ENCODE results near the gene RAPGEF4. TPM values are rescaled to one million over a fixed set of nuclear protein-coding genes. Genes with fewer than 3 reads are reported as not detected.

Gene RAPGEF4
- total and polyA plus RNA-seq, 4 donors: 6.4 to 33.5 (median 8.6) TPM

GRCh38 chr2:172821370-172822338, 86.0 kb downstream of the RAPGEF4 start:
- WGBS, 2 donors: 60 to 65% methylated on average over 7 of the region's 7 CpGs
- no peak overlapping the region for H3K27ac ChIP-seq (ENCODE audit: low read depth in 1 of 2, low read length in 1 of 2)
- H3K4me3 ChIP-seq: peak overlapping the region; percentile 18
- no peaks in the 10 kb centered on the region for H3K27me3 ChIP-seq (ENCODE audit: control insufficient read depth in 3 of 3, insufficient read depth in 3 of 3, low read length in 2 of 3)
- DNase-seq (peak in 2 of 3 donors; percentile 11 to 28), ATAC-seq (ENCODE audit: insufficient read depth, low FRiP score) (no peak)
- no peaks in the 10 kb centered on the region for H3K36me3 ChIP-seq (ENCODE audit: control insufficient read depth in 4 of 4, insufficient read depth in 4 of 4, low read length in 4 of 4)
- peaks cover 0 to 4% (median 0%) of the 10 kb centered on the region in 5 donors for H3K4me1 ChIP-seq (ENCODE audit: control insufficient read depth in 5 of 5, insufficient read depth in 5 of 5, low read length in 5 of 5)
- H3K9me3 ChIP-seq (ENCODE audit: control insufficient read depth in 4 of 4, insufficient read depth in 3 of 4, low read length in 3 of 4): no peaks in the 10 kb centered on the region
- TF ChIP-seq, protein P1, sequence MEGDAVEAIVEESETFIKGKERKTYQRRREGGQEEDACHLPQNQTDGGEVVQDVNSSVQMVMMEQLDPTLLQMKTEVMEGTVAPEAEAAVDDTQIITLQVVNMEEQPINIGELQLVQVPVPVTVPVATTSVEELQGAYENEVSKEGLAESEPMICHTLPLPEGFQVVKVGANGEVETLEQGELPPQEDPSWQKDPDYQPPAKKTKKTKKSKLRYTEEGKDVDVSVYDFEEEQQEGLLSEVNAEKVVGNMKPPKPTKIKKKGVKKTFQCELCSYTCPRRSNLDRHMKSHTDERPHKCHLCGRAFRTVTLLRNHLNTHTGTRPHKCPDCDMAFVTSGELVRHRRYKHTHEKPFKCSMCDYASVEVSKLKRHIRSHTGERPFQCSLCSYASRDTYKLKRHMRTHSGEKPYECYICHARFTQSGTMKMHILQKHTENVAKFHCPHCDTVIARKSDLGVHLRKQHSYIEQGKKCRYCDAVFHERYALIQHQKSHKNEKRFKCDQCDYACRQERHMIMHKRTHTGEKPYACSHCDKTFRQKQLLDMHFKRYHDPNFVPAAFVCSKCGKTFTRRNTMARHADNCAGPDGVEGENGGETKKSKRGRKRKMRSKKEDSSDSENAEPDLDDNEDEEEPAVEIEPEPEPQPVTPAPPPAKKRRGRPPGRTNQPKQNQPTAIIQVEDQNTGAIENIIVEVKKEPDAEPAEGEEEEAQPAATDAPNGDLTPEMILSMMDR (IDR thresholded peaks at IDR 0.05; ENCODE audit: control extremely low read depth, extremely low read depth): no peak
- no peak overlapping the region for H3K9ac ChIP-seq (ENCODE audit: insufficient read depth in 1 of 2, low read length in 2 of 2)

- DNase-seq (no peak), ATAC-seq (ENCODE audit: insufficient read depth, low FRiP score) (no peak)
- Histone ChIP-seq H3K36me3 (ENCODE audit: control insufficient read depth in 4 of 4, insufficient read depth in 4 of 4, low read length in 4 of 4) (no peaks in the 10 kb centered on the region), H3K4me3 (peak overlapping the region; percentile 46), H3K4me1 (ENCODE audit: control insufficient read depth in 5 of 5, insufficient read depth in 5 of 5, low read length in 5 of 5) (peaks cover 0 to 4% (median 0%) of the 10 kb centered on the region in 5 donors), H3K27ac (ENCODE audit: low read depth in 1 of 2, low read length in 1 of 2) (peak overlapping the region in 1 of 2 donors; percentile 79), H3K27me3 (ENCODE audit: control insufficient read depth in 3 of 3, insufficient read depth in 3 of 3, low read length in 2 of 3) (no peaks in the 10 kb centered on the region), H3K9me3 (ENCODE audit: control insufficient read depth in 4 of 4, insufficient read depth in 3 of 4, low read length in 3 of 4) (no peaks in the 10 kb centered on the region), H3K9ac (ENCODE audit: insufficient read depth in 1 of 2, low read length in 2 of 2) (no peak overlapping the region)
- TF ChIP-seq, protein P1 (IDR thresholded peaks at IDR 0.05; ENCODE audit: control extremely low read depth, extremely low read depth): no peak
- 69 to 84% methylated on average over 6 of the region's 6 CpGs for whole genome bisulfite sequencing, 2 donors
These were observed 86.9 kb downstream of the RAPGEF4 start for GRCh38 chr2:172822585-172822984.

GRCh38 chr2:172823261-172823850, 87.7 kb downstream of the RAPGEF4 start:
- Histone ChIP-seq H3K36me3 (ENCODE audit: control insufficient read depth in 4 of 4, insufficient read depth in 4 of 4, low read length in 4 of 4) (no peaks in the 10 kb centered on the region), H3K27me3 (ENCODE audit: control insufficient read depth in 3 of 3, insufficient read depth in 3 of 3, low read length in 2 of 3) (no peaks in the 10 kb centered on the region), H3K9ac (ENCODE audit: insufficient read depth in 1 of 2, low read length in 2 of 2) (no peak overlapping the region), H3K4me1 (ENCODE audit: control insufficient read depth in 5 of 5, insufficient read depth in 5 of 5, low read length in 5 of 5) (peaks cover 0 to 4% (median 0%) of the 10 kb centered on the region in 5 donors), H3K27ac (ENCODE audit: low read depth in 1 of 2, low read length in 1 of 2) (peak overlapping the region in 1 of 2 donors; percentile 43), H3K4me3 (peak overlapping the region; percentile 23), H3K9me3 (ENCODE audit: control insufficient read depth in 4 of 4, insufficient read depth in 3 of 4, low read length in 3 of 4) (no peaks in the 10 kb centered on the region)
- no peak for DNase-seq
- 58 to 60% methylated on average over 7 of the region's 7 CpGs for WGBS, 2 donors
- no peak for ATAC-seq (ENCODE audit: insufficient read depth, low FRiP score)
- TF ChIP-seq, protein P1 (IDR thresholded peaks at IDR 0.05; ENCODE audit: control extremely low read depth, extremely low read depth): no peak
